ENCODE measurements around the gene CHMP1A.

GRCh38 chr16:89646270-89646669 lies 11.2 kb downstream of the CHMP1A start:
- TF ChIP-seq CTCF (IDR thresholded peaks at IDR 0.05), result no peak
- TF ChIP-seq EP300 (IDR thresholded peaks at IDR 0.05), result no peak
- no peak for TF ChIP-seq POLR2AphosphoS2 (conservative IDR thresholded peaks at IDR 0.05; ENCODE audit: low read length)
- TF ChIP-seq HOXB5 (CRISPR knock-in tag; IDR thresholded peaks at IDR 0.05), result no peak
- no peak for TF ChIP-seq JUN (IDR thresholded peaks at IDR 0.05)
- no peak for TF ChIP-seq RAD21 (conservative IDR thresholded peaks at IDR 0.05 in 1 of 2, IDR thresholded peaks at IDR 0.05 in 1 of 2)
- TF ChIP-seq CBX2 (IDR thresholded peaks at IDR 0.05; ENCODE audit: borderline replicate concordance, low read depth), result no peak
- no peak for TF ChIP-seq RCOR1 (IDR thresholded peaks at IDR 0.05; ENCODE audit: low read depth, low read length)
- no peak for TF ChIP-seq NPAS2 (CRISPR knock-in tag; IDR thresholded peaks at IDR 0.05; ENCODE audit: borderline replicate concordance)
- TF ChIP-seq POLR2A (IDR thresholded peaks at IDR 0.05; ENCODE audit: low read length), result no peak

Data from A549 (cell line).